Heart left ventricle (tissue), 16 donors: ENCODE results near the gene CDHR3. TPM values are rescaled to one million over a fixed set of nuclear protein-coding genes. Genes with fewer than 3 reads are reported as not detected.

ENCODE experiments used
- ATAC-seq, 4 donors: fragments of 200-7000 bp; cut with Tn5 transposase; one replicate each; pipeline ENCODE4 v1.9.1; 2020 to 2022; ENCODE audit warnings: moderate library complexity in 4 of 4, mild to moderate bottlenecking in 3 of 4, moderate number of reproducible peaks in 1 of 4
- DNase-seq, 5 donors: peaks; one replicate each; pipeline ENCODE4 v3.0.0-alpha.2; 2020
- H3K27ac ChIP-seq, 12 donors: fragments of 200-600 bp; sonication (generic) in 4 of 12; one replicate each; pipeline versions ENCODE4 v1.5.0 to v1.8.0; 2016 to 2022; ENCODE audit warnings: mild to moderate bottlenecking in 2 of 12
- H3K27me3 ChIP-seq, 9 donors: fragments of 200-600 bp; sonication (generic) in 2 of 9; one replicate each; pipeline versions ENCODE4 v1.5.1 to v1.8.0; 2016 to 2022; ENCODE audit warnings: mild to moderate bottlenecking in 3 of 9
- H3K36me3 ChIP-seq, 9 donors: fragments of 200-600 bp; sonication (generic) in 2 of 9; one replicate each; pipeline versions ENCODE4 v1.5.0 to v1.8.0; 2018 to 2022; ENCODE audit warnings: mild to moderate bottlenecking in 2 of 9
- H3K4me1 ChIP-seq, 12 donors: fragments of 200-600 bp; sonication (generic) in 4 of 12; one replicate each; pipeline versions ENCODE4 v1.5.0 to v1.8.0; 2016 to 2022; ENCODE audit warnings: mild to moderate bottlenecking in 3 of 12
- H3K4me3 ChIP-seq, 12 donors: fragments of 200-600 bp; sonication (generic) in 4 of 12; one replicate each; pipeline versions ENCODE4 v1.5.0 to v1.8.0; 2017 to 2022; ENCODE audit warnings: mild to moderate bottlenecking in 9 of 12, moderate library complexity in 4 of 12
- H3K9me3 ChIP-seq, 12 donors: fragments of 200-600 bp; sonication (generic) in 4 of 12; one replicate each; pipeline versions ENCODE4 v1.5.0 to v1.8.0; 2016 to 2022; ENCODE audit warnings: mild to moderate bottlenecking in 1 of 12
- CTCF ChIP-seq, 12 donors: fragments of 200-600 bp; sonication (generic) in 4 of 12; IDR thresholded peaks; one replicate each; pipeline versions ENCODE4 v1.5.0 to v1.8.0; 2018 to 2022; ENCODE audit warnings: antibody characterized with exemption in 12 of 12, mild to moderate bottlenecking in 5 of 12
- POLR2A ChIP-seq, 2 donors: fragments of 450-650 bp; IDR thresholded peaks; one replicate each; pipeline ENCODE4 v1.6.1; 2017; ENCODE audit warnings: antibody characterized with exemption in 2 of 2, mild to moderate bottlenecking in 2 of 2, moderate library complexity in 2 of 2
- WGBS, 4 donors: extraction: QIAGEN DNeasy Blood & Tissue Kit in 2 of 4; methylation state at CpG; one replicate each; pipeline versions ENCODE4 v1.1.5 to v1.1.7; 2013 to 2018; 5-methylcytosine and 5-hydroxymethylcytosine counted together
- intact Hi-C, 10 donors: fragments of 100-400 bp; cut with DNase I; formaldehyde crosslinking; loops; one replicate each; pipeline versions ENCODE4 v1.11.1 to v1.14.2; 2022
- polyA plus RNA-seq, 2 donors: library from polyadenylated mRNA; stranded (reverse); fragments of 200-250 nt; gene quantifications; one replicate each; pipeline ENCODE4 v1.2.3, GENCODE V29; 2013
- total RNA-seq, 9 donors: library from RNA; depleted of rRNA in 2 of 9; stranded (reverse); fragments of >200 nt in 2 of 9; fragmentation: NEBNext Ultra II Directional in 3 of 9; extraction: Animal tissue kit (Norgen Biotek cat#: 25700) in 3 of 9; gene quantifications; one replicate each; pipeline versions ENCODE4 v1.1.0 to v1.2.4, GENCODE V29; 2016 to 2023
- donor health status: ischemic (EF 13 %, LVEDD 7.1; RV severe dilation, severe dysfunction).
- donor health status: healthy with polysubstance abuse.
- donor health status: DM: no; HTN: yes; CAD: no.
- donor health status: DM: no; HTN: no; CAD: no.
- donor health status: ischemic (EF 25% LVEDD 6.9; RV normal size, moderate dysfunction).
- donor health status: ischemic (EF 25% LVEDD 5.7; RV mildly dilated, moderate dysfunction).
- donor health status: healthy.
- donor health status: DM: yes; HTN: yes; CAD: no.
- donor health status: ischemic (EF 35%, LVEDD 5.7; RV mildly dilated, moderate dysfunction).
- donor health status: nonischemic (EF 11% LVEDD 7.7; RV severe dilation, severe dysfunction).
- donor health status: DM: yes; HTN: yes; CAD: no.
- donor health status: PGD.
- donor health status: ischemic (EF 29% LVEDD 5.4; RV normal size, mild dysfunction).
- donor health status: nonischemic (EF 23%, LVEDD 6.1; RV moderate dilation, normal function).

The CDHR3 gene
- total and polyA plus RNA-seq, 11 donors = 0.60 to 6.1 (median 1.4) TPM

- peak; percentile 94 to 96 (median 94) for ATAC-seq
- TF ChIP-seq CTCF (IDR thresholded peaks at IDR 0.05) = peak in 1 of 12 donors; percentile 18
- TF ChIP-seq POLR2A (IDR thresholded peaks at IDR 0.05) = no peak
- no peaks in the 10 kb centered on the region for H3K36me3 ChIP-seq
Measured at GRCh38 chr7:106064771-106065574, 101.9 kb downstream of the CDHR3 start.

GRCh38 chr7:106065575-106066500 lies 102.8 kb downstream of the CDHR3 start:
- peak overlapping the region in 10 of 12 donors; percentile 7 to 51 (median 34) for H3K4me3 ChIP-seq
- H3K9me3 ChIP-seq = no peaks in the 10 kb centered on the region
- ATAC-seq (peak in 3 of 4 donors; percentile 3 to 7 (median 4)), DNase-seq (no peak)
- H3K4me1 ChIP-seq = peaks cover 0 to 47% (median 39%) of the 10 kb centered on the region in 12 donors
- H3K27ac ChIP-seq = peak overlapping the region; percentile 65 to 96 (median 86)
- TF ChIP-seq POLR2A (IDR thresholded peaks at IDR 0.05) (no peak), CTCF (IDR thresholded peaks at IDR 0.05) (no peak)
- no peaks in the 10 kb centered on the region for H3K36me3 ChIP-seq
- 36 to 54% (median 44%) methylated on average over 25 to 26 of the region's 26 CpGs for WGBS, 4 donors
- H3K27me3 ChIP-seq = no peaks in the 10 kb centered on the region
- intact Hi-C loops = loop anchor here in 7 of 10 donors (1.0 to 10.0 kb wide), 6 partner anchors 45 to 219 kb away; partner anchors contain the start of genes SYPL1 (in 6 of the 7) and NAMPT (in 2 of the 7)

More at GRCh38 chr7:106064771-106065574, 101.9 kb downstream of the CDHR3 start:
- intact Hi-C loops = loop anchor here in 8 of 10 donors (1.0 to 10.0 kb wide), 6 partner anchors 46 to 220 kb away; partner anchors contain the start of genes SYPL1 (in 7 of the 8) and NAMPT (in 2 of the 8)
- Histone ChIP-seq H3K4me1 (peaks cover 0 to 38% (median 32%) of the 10 kb centered on the region in 12 donors), H3K9me3 (no peaks in the 10 kb centered on the region), H3K27me3 (no peaks in the 10 kb centered on the region), H3K27ac (peak overlapping the region; percentile 65 to 96 (median 86)), H3K4me3 (peak overlapping the region in 10 of 12 donors; percentile 7 to 51 (median 34))
- WGBS, 4 donors = 23 to 35% (median 29%) methylated on average over 11 to 14 of the region's 14 CpGs
- DNase-seq = peak; percentile 84 to 94 (median 89)

- Histone ChIP-seq H3K4me1 (peaks cover 0 to 65% (median 57%) of the 10 kb centered on the region in 12 donors), H3K4me3 (no peak overlapping the region), H3K36me3 (no peaks in the 10 kb centered on the region), H3K27ac (peak overlapping the region in 1 of 12 donors; percentile 87), H3K27me3 (no peaks in the 10 kb centered on the region), H3K9me3 (no peaks in the 10 kb centered on the region)
- DNase-seq (no peak), ATAC-seq (no peak)
- WGBS, 4 donors = 65 to 96% (median 92%) methylated on average over 3 of the region's 3 CpGs
- intact Hi-C loops = loop anchor here in 6 of 10 donors (5.0 to 10.0 kb wide), 3 partner anchors 45 to 217 kb away; partner anchors contain the start of genes SYPL1 (in 4 of the 6) and NAMPT (in 2 of the 6)
- no peak for TF ChIP-seq CTCF (IDR thresholded peaks at IDR 0.05)
- no peak for TF ChIP-seq POLR2A (IDR thresholded peaks at IDR 0.05)
Measured at GRCh38 chr7:106067678-106068077, 104.6 kb downstream of the CDHR3 start.
